Lower leg skin (tissue), 3 donors: ENCODE data around the gene TMIE.

Experiments used
- CTCF ChIP-seq, 3 donors: fragments of 450-650 bp; IDR thresholded peaks; one replicate each; pipeline ENCODE4 v1.5.1; 2016; ENCODE audit warnings: antibody characterized with exemption in 3 of 3, mild to moderate bottlenecking in 3 of 3, moderate library complexity in 2 of 3
- POLR2A ChIP-seq, 2 donors: fragments of 450-650 bp; IDR thresholded peaks; one replicate each; pipeline ENCODE4 v1.6.1; 2016 to 2017; ENCODE audit warnings: antibody characterized with exemption in 2 of 2, mild to moderate bottlenecking in 1 of 2, moderate library complexity in 1 of 2

GRCh38 chr3:46725621-46726314, 24.6 kb downstream of the TMIE start:
- TF ChIP-seq CTCF (IDR thresholded peaks at IDR 0.05) (no peak), POLR2A (IDR thresholded peaks at IDR 0.05) (no peak)
